ENCODE results near the gene CARD19. TPM values are rescaled to one million over a fixed set of nuclear protein-coding genes. Genes with fewer than 3 reads are reported as not detected.
"Not testable (repeated sequence)": the region's sequence is repeated elsewhere in the genome, so short reads cannot be mapped to it uniquely, and the experiment has no call there.

CARD19 gene
- total RNA-seq, 1 experiment from 2014 or later, result 54.5 TPM

DNA sequence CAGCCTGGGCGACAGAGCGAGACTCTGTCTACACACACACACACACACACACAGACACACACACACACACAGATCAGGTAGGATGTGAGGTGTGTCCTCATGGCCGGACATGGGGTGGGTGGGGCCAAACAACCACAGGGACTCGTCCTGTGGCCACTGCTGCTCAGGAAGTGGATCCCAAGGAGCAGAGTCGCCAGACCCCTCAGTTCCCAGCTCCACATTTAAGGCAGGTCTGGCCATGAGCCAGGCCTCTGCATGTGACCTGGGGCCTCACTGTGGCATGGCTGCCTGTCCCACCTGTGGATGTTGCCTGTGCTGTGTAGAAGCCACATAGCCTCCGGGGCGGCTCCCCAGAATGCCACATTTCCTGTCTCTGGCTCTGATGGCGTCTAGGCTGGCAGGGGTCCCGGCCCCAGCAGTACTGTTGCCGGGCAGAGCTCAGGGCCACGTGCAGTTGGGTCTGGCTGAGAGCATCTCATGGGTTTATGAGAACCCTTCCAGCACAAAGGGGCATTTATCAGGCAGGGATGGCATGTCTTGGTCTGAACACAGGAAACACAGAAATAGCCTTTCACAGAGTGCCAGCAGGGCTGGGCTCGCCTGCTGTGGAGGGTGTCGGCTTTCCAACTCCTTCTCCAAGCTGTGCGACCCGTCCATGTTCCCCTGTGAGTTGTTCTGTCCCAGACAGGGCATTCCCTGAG is 48.0 kb downstream of the CARD19 start:
- Histone ChIP-seq H3K27ac (ENCODE audit: low read depth, low read length) (peak overlapping the region; percentile 19; the same call in 1 of the 2 replicates), H3K4me3 (replicated peaks in 1 of 2; ENCODE audit: low read depth in 1 of 2, low read length in 2 of 2) (no peak overlapping the region), H4K20me1 (ENCODE audit: insufficient read depth) (no peaks in the 10 kb centered on the region), H3K9ac (ENCODE audit: low read length) (no peak overlapping the region; the same call in 1 of the 2 replicates), H3K27me3 (ENCODE audit: insufficient read depth, low read length) (no peaks in the 10 kb centered on the region), H3K9me2 (ENCODE audit: insufficient read depth) (no peaks in the 10 kb centered on the region), H3K4me1 (ENCODE audit: control insufficient read depth in 1 of 2, insufficient read depth in 2 of 2, low read length in 2 of 2) (peaks cover 8 to 16% of the 10 kb centered on the region in 2 experiments), H2AFZ (ENCODE audit: low read depth, low read length, poor library complexity, severe bottlenecking) (no peak overlapping the region), H3K79me2 (ENCODE audit: insufficient read depth, low read length) (no peaks in the 10 kb centered on the region), H3K4me2 (ENCODE audit: low read length) (peak overlapping the region; percentile 25), H3K36me3 (ENCODE audit: control insufficient read depth in 1 of 2, insufficient read depth in 2 of 2, low read length in 2 of 2) (no peaks in the 10 kb centered on the region), H3K9me3 (ENCODE audit: control insufficient read depth in 1 of 2, insufficient read depth in 1 of 2, low read depth in 1 of 2, low read length in 2 of 2) (peaks cover 0 to 6% of the 10 kb centered on the region in 2 experiments; a peak in 1 of 4 replicates)
- ChIA-PET POLR2A (interaction anchor here (1.6 kb wide), 1 partner anchor 10 kb away, joined by 5 read pairs; the partner anchor contains the start of gene NINJ1), CTCF (interaction anchor here (0.5 to 2.1 kb wide), 3 partner anchors 10 to 401 kb away, joined by 3 to 10 read pairs (median 3); no protein-coding TSS in a partner anchor), RAD21 (ENCODE audit: low non-redundant PET in 1 of 2, low total read pairs in 2 of 2, uncharacterized antibody in 2 of 2, unreplicated experiment in 2 of 2) (no interaction called here)
- BruUV-seq (replicated peaks), result no TSS peak
- TF ChIP-seq, protein P1, sequence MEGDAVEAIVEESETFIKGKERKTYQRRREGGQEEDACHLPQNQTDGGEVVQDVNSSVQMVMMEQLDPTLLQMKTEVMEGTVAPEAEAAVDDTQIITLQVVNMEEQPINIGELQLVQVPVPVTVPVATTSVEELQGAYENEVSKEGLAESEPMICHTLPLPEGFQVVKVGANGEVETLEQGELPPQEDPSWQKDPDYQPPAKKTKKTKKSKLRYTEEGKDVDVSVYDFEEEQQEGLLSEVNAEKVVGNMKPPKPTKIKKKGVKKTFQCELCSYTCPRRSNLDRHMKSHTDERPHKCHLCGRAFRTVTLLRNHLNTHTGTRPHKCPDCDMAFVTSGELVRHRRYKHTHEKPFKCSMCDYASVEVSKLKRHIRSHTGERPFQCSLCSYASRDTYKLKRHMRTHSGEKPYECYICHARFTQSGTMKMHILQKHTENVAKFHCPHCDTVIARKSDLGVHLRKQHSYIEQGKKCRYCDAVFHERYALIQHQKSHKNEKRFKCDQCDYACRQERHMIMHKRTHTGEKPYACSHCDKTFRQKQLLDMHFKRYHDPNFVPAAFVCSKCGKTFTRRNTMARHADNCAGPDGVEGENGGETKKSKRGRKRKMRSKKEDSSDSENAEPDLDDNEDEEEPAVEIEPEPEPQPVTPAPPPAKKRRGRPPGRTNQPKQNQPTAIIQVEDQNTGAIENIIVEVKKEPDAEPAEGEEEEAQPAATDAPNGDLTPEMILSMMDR (IDR thresholded peaks at IDR 0.05 in 2 of 3, conservative IDR thresholded peaks at IDR 0.05 in 1 of 3; ENCODE audit: borderline replicate concordance in 1 of 3, insufficient read depth in 1 of 3, low read depth in 2 of 3, low read length in 2 of 3), result no peak
- TF ChIP-seq SP1 (IDR thresholded peaks at IDR 0.05; ENCODE audit: low read depth), result no peak
- TF ChIP-seq SIN3A (IDR thresholded peaks at IDR 0.05; ENCODE audit: low read depth), result no peak
- no peak for DNase-seq (ENCODE audit: low read depth, low spot score)
- peak; percentile 63 for ATAC-seq
- intact Hi-C loops (cut with micrococcal nuclease), result no loop called here

GRCh38 chr9:93146696-93147095 is 50.7 kb downstream of the CARD19 start:
- H2AFZ ChIP-seq (ENCODE audit: low read depth, low read length, poor library complexity, severe bottlenecking); H3K9ac ChIP-seq (ENCODE audit: low read length); H4K20me1 ChIP-seq (ENCODE audit: insufficient read depth); RAD21 ChIA-PET (ENCODE audit: low non-redundant PET in 1 of 2, low total read pairs in 2 of 2, uncharacterized antibody in 2 of 2, unreplicated experiment in 2 of 2); H3K4me3 ChIP-seq (replicated peaks in 1 of 2; ENCODE audit: low read depth in 1 of 2, low read length in 2 of 2); H3K4me2 ChIP-seq (ENCODE audit: low read length); H3K9me2 ChIP-seq (ENCODE audit: insufficient read depth); ATAC-seq; POLR2A ChIA-PET; DNase-seq (ENCODE audit: low read depth, low spot score); intact Hi-C loops (cut with micrococcal nuclease); BruUV-seq (replicated peaks); H3K9me3 ChIP-seq (ENCODE audit: control insufficient read depth in 1 of 2, insufficient read depth in 1 of 2, low read depth in 1 of 2, low read length in 2 of 2); H3K27me3 ChIP-seq (ENCODE audit: insufficient read depth, low read length); H3K79me2 ChIP-seq (ENCODE audit: insufficient read depth, low read length); H3K36me3 ChIP-seq (ENCODE audit: control insufficient read depth in 1 of 2, insufficient read depth in 2 of 2, low read length in 2 of 2); H3K27ac ChIP-seq (ENCODE audit: low read depth, low read length): not testable (repeated sequence)
- peaks cover 8 to 11% of the 10 kb centered on the region in 2 experiments for H3K4me1 ChIP-seq (ENCODE audit: control insufficient read depth in 1 of 2, insufficient read depth in 2 of 2, low read length in 2 of 2)
- CTCF ChIA-PET, result interaction anchor here (1.0 kb wide), 1 partner anchor 8 kb away, joined by 3 read pairs; no protein-coding TSS in a partner anchor
